Adrenal gland (tissue), 5 donors: ENCODE measurements around the gene SEZ6L2.

Source experiments
- POLR2A ChIP-seq, 2 donors: fragments of 450-650 bp; IDR thresholded peaks; one replicate each; pipeline ENCODE4 v1.6.1; 2017; ENCODE audit warnings: antibody characterized with exemption in 2 of 2, mild to moderate bottlenecking in 2 of 2, moderate library complexity in 1 of 2
- TF ChIP-seq, protein P1 (sequence below), 6 experiments: fragments of 450-650 bp in 4 of 6; fragments of 200-600 bp in 2 of 6; sonication (generic) in 1 of 6; IDR thresholded peaks; 1 replicate in 5 of 6; 2 replicates in 1 of 6; pipeline versions ENCODE4 v1.5.1 to v1.8.0; 2016 to 2021; ENCODE audit warnings: antibody characterized with exemption in 6 of 6, mild to moderate bottlenecking in 2 of 6, moderate library complexity in 1 of 6
- donor health status: DM: no; HTN: no; CAD: no.

DNA sequence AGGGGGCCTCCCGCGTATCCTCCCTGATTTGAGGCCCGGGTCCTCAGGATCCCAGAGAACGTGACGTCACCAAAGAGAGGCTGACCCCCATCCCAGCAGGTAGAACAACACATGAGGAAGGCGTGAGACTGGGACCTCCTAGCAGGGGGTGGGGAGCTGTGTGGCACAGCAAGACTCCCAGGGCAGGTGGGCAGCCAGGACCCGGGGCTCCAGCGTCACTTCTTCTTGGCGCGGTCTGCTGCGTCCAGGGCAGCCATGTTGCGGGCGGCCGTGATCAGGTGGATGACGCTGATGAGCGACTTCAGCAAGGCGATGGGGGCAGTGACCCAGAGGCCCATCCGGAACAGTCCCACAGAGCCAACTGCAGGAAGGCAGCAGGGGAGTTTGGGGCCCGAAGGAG lies 40.4 kb downstream of the SEZ6L2 start:
- TF ChIP-seq, protein P1, sequence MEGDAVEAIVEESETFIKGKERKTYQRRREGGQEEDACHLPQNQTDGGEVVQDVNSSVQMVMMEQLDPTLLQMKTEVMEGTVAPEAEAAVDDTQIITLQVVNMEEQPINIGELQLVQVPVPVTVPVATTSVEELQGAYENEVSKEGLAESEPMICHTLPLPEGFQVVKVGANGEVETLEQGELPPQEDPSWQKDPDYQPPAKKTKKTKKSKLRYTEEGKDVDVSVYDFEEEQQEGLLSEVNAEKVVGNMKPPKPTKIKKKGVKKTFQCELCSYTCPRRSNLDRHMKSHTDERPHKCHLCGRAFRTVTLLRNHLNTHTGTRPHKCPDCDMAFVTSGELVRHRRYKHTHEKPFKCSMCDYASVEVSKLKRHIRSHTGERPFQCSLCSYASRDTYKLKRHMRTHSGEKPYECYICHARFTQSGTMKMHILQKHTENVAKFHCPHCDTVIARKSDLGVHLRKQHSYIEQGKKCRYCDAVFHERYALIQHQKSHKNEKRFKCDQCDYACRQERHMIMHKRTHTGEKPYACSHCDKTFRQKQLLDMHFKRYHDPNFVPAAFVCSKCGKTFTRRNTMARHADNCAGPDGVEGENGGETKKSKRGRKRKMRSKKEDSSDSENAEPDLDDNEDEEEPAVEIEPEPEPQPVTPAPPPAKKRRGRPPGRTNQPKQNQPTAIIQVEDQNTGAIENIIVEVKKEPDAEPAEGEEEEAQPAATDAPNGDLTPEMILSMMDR (IDR thresholded peaks at IDR 0.05), result no peak
- no peak for TF ChIP-seq POLR2A (IDR thresholded peaks at IDR 0.05)
